ENCODE data around the gene TTC7B.

GRCh38 chr14:90715993-90716392, 100.2 kb downstream of the TTC7B start:
- TF ChIP-seq CTCF (IDR thresholded peaks at IDR 0.05), result no peak
- no peak for TF ChIP-seq POLR2A (IDR thresholded peaks at IDR 0.05)
- TF ChIP-seq POLR2AphosphoS5 (IDR thresholded peaks at IDR 0.05), result peak; percentile 75

Data from prostate gland (tissue), 2 donors.